GM19463 (cell line): ENCODE measurements around the gene IFNA10.
"Not testable (repeated sequence)": the region's sequence is repeated elsewhere in the genome, so short reads cannot be mapped to it uniquely, and the experiment has no call there.

Experiments used
- ATAC-seq: cut with Tn5 transposase; IDR thresholded peaks from one replicate; pipeline ENCODE4 v1.9.1; 2021; ENCODE audit warnings: mild to moderate bottlenecking, moderate library complexity; ENCODE audit not compliant: unreplicated experiment

Gene IFNA10

GRCh38 chr9:21194867-21195776, 11.8 kb downstream of the IFNA10 start:
- ATAC-seq, result peak; percentile 93

GRCh38 chr9:21187487-21187886, 19.5 kb downstream of the IFNA10 start, which contains the start of gene IFNA4:
TSS of gene IFNA4 (minus strand) at chr9:21187587. CDS start at chr9:21187531, 56 bp downstream.
- ATAC-seq, result not testable (repeated sequence)

- peak; percentile 96 for ATAC-seq
Observed at GRCh38 chr9:21182810-21183736, 23.9 kb downstream of the IFNA10 start.

- no peak for ATAC-seq
Observed at GRCh38 chr9:21174671-21175070, 32.3 kb downstream of the IFNA10 start.

- ATAC-seq, result no peak
Observed at GRCh38 chr9:21172156-21172555, 34.8 kb downstream of the IFNA10 start.

- ATAC-seq, result no peak
Observed at GRCh38 chr9:21171351-21171750, 35.6 kb downstream of the IFNA10 start.

GRCh38 chr9:21166560-21166959, 40.4 kb downstream of the IFNA10 start, which contains the start of gene IFNA21:
TSS of gene IFNA21 (minus strand) at chr9:21166660. CDS start at chr9:21166612, 48 bp downstream.
- ATAC-seq, result not testable (repeated sequence)

- no peak for ATAC-seq
Observed at GRCh38 chr9:21165516-21165915, 41.4 kb downstream of the IFNA10 start.

GRCh38 chr9:21160178-21160577, 46.8 kb downstream of the IFNA10 start:
- ATAC-seq, result peak; percentile 94
